HG02870 (cell line): Measurements from ENCODE around the gene TMEM245.
"Not testable (repeated sequence)": the region's sequence is repeated elsewhere in the genome, so short reads cannot be mapped to it uniquely, and the experiment has no call there.

Experiments used
- ATAC-seq: cut with Tn5 transposase; IDR thresholded peaks from one replicate; pipeline ENCODE4 v1.9.1; 2021; ENCODE audit warnings: mild to moderate bottlenecking, moderate library complexity; ENCODE audit not compliant: unreplicated experiment

TMEM245 gene

GRCh38 chr9:109134167-109134578, 14.4 kb upstream of the TMEM245 start:
- ATAC-seq = no peak

GRCh38 chr9:109133533-109133932, 13.8 kb upstream of the TMEM245 start:
- no peak for ATAC-seq

- ATAC-seq = no peak
Observed at GRCh38 chr9:109132567-109133021, 12.8 kb upstream of the TMEM245 start.

- no peak for ATAC-seq
Observed at GRCh38 chr9:109129470-109130197, 9.9 kb upstream of the TMEM245 start.

- not testable (repeated sequence) for ATAC-seq
Observed at GRCh38 chr9:109126671-109127070, 6.9 kb upstream of the TMEM245 start.

GRCh38 chr9:109124121-109124520, 4.4 kb upstream of the TMEM245 start:
- ATAC-seq = no peak

GRCh38 chr9:109122726-109123621, 3.2 kb upstream of the TMEM245 start:
- no peak for ATAC-seq

GRCh38 chr9:109121232-109121796, 1.6 kb upstream of the TMEM245 start:
- no peak for ATAC-seq

- no peak for ATAC-seq
Observed at GRCh38 chr9:109120204-109120789, 550 bp upstream of the TMEM245 start.

GRCh38 chr9:109118808-109119438, 824 bp downstream of the TMEM245 start:
- ATAC-seq = no peak

- ATAC-seq = no peak
Observed at GRCh38 chr9:109117856-109118807, 1.6 kb downstream of the TMEM245 start.

- ATAC-seq = no peak
Observed at GRCh38 chr9:109115931-109116526, 3.7 kb downstream of the TMEM245 start.

GRCh38 chr9:109114670-109115069, 5.1 kb downstream of the TMEM245 start:
- ATAC-seq = no peak

GRCh38 chr9:109113892-109114609, 5.7 kb downstream of the TMEM245 start:
- no peak for ATAC-seq

- no peak for ATAC-seq
Observed at GRCh38 chr9:109113254-109113653, 6.5 kb downstream of the TMEM245 start.

- peak; percentile 83 for ATAC-seq
Observed at GRCh38 chr9:109110329-109111021, 9.3 kb downstream of the TMEM245 start.

- no peak for ATAC-seq
Observed at GRCh38 chr9:109109967-109110328, 9.8 kb downstream of the TMEM245 start.

- ATAC-seq = no peak
Observed at GRCh38 chr9:109108318-109108717, 11.4 kb downstream of the TMEM245 start.
